GM18861 (cell line): ENCODE measurements around the gene PPM1F.
"Not testable (repeated sequence)": the region's sequence is repeated elsewhere in the genome, so short reads cannot be mapped to it uniquely, and the experiment has no call there.

ENCODE experiments used
- ATAC-seq: cut with Tn5 transposase; IDR thresholded peaks from one replicate; pipeline ENCODE4 v1.9.1; 2021; ENCODE audit not compliant: unreplicated experiment

Gene PPM1F

GRCh38 chr22:21921729-21922128 is 30.9 kb downstream of the PPM1F start:
- no peak for ATAC-seq

DNA sequence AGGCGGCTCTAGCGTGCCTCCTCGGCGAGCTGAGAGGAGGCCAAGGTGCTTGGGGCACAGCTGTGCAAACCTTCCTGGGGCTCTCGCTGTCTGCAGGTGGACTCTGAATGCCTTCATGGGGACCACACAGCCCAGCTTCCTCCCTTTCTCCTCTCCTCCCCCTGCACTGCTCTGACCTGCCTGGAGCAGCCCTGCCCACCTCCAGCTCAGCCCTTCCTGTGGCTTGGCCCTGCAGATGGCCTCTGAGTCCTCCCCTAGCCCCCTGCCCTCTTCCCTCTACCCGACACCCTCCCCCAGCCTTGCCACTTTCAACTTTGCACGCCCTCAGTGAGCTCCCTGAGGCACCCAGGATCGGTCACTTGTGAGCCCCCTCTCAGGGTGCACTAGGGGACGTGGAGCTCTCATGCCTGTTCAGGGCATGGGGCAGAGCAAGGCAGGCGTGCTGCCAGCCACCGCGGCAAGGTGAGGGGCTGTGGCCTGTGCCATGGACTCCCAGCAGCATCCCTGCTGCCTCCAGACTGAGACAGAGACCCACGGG is 31.4 kb downstream of the PPM1F start:
- ATAC-seq: no peak

DNA sequence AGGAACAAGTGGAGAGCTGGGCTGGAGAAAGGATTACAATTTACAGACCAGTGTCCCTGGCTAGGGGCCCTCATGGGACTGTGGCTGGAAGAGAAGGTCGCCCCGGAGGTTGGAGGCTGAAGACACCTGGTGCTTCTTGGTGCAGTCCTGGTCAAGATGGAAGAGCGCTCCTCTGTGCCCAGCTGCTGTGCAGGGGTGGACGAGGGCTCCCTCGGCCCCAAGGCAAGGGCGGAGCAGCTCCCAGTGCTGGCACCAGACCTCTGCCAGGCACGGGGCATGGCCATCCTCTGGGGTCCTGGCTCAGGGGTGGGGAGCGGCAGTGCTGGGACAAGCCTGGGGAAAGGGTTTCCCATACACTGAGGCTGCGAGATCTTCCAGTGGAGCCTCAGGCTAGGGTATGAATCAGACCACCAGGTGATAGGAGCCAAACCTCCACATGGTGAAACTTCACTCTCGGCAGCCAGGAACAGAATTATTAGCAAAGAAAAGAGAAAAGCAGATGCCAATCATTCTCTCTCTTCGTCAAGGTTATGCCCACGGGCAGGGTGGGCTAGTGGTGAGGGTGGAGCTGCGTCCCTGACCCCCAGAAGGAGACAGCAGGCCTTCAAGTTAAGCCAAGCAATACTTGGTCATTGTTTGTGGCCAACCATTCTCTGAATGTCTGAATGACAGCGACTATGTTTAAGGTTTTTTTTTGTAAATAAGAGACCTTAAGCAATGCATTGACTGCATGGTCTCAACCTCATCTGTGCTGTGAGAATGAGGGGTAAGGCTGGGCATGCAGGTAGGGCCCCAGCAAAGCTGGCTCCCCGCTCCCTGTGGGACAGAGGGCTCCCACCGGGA is 32.1 kb downstream of the PPM1F start:
- no peak for ATAC-seq

- no peak for ATAC-seq
These were observed 32.9 kb downstream of the PPM1F start for GRCh38 chr22:21919526-21920307.

DNA sequence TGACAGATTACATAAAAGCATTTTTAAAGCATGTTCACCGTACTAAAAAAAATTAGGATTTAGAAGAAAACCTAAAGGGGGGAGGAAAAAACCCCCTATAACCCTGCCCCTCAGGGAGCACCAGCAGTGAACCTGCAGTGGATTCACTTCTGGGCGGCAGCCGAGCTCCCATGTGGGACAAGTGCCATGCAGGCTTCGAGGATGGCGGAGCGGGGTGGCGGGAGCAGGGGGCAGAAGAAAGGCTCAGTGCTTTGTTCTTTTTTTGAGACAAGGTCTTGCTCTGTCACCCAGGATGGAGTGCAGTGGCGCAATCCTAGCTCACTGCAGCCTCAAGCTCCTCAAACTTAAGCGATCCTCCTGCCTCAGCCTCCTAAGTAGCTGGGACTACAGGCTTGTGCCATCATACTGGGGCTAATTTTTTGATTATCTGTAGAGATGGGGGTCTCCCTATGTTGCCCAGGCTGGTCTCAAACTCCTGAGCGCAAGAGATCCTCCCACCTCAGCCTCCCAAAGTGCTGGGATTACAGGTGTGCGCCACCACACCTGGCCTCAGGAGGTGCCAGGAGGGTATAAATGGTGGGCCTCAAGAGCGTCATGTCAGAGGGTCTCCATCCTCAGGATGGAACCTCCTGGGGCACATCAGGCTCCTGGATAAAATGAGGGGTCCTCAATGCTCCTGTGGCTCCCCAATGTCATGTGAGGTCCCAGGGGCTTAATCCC is 34.0 kb downstream of the PPM1F start:
- no peak for ATAC-seq

GRCh38 chr22:21917959-21918261 is 34.7 kb downstream of the PPM1F start:
- no peak for ATAC-seq

DNA sequence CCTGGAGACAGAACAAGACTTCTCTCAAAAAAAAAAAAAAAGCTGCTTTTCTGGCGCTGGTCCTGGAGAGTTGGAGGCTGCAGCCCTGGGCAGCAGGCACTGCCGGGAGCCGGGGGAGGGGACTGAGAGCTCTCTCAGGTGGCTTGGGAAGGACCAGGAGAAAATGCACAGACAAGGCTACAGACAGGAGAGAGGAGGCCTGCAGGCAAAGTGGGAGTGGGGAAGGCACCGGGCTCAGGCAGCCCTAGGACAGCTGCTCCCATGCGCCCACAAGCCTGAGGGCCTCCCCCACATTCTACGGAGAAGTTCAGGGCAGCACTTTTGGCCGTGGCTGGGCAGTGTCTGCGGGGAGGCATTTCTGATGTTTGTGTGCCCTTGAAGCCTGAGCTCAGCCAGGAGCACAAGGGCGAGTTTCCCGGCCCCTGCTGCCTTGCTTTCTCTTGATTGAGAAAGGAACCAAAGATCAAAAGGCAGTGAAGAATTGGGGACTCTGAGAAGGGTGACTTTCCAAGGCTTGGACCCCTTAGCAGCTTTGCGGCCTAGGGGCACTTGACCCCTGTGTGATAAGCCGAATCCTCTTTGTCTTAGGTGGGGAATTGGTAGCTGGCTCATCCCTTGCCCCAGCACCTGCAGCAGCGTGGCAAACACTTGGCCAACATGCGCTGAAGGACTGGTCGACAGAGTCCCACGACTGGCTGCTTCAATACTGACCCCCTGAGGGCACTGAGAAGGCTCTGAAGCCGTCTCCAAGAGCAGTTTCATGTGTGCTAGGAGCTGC is 35.3 kb downstream of the PPM1F start:
- no peak for ATAC-seq

GRCh38 chr22:21916309-21916918 is 36.2 kb downstream of the PPM1F start:
- ATAC-seq: no peak

- no peak for ATAC-seq
These were observed 36.9 kb downstream of the PPM1F start for GRCh38 chr22:21915624-21916308.

DNA sequence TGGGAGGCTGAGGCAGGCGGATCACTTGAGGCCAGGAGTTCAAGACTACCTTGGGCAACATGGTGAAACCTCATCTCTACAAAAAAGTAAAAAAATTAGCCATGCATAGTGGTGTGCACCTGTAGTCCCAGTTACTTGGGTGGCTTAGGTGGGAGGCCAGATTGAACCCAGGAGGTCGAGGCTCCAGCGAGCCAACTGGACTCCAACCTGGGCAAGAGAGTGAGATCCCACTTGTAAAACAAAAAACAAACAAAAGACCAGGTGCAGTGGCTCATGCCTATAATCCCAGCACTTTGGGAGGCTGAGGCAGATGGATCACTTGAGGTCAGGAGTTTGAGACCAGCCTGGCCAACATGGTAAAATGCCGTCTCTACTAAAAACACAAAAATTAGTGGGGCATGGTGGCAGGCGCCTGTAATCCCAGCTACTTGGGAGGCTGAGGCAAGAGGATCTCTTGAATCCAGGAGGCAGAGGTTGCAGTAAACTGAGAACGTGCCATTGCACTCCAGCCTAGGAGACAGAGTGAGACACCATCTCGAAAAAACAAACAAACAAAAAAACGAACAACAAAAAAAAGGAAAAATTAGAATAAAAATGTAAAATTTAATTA is 38.5 kb downstream of the PPM1F start:
- not testable (repeated sequence) for ATAC-seq

DNA sequence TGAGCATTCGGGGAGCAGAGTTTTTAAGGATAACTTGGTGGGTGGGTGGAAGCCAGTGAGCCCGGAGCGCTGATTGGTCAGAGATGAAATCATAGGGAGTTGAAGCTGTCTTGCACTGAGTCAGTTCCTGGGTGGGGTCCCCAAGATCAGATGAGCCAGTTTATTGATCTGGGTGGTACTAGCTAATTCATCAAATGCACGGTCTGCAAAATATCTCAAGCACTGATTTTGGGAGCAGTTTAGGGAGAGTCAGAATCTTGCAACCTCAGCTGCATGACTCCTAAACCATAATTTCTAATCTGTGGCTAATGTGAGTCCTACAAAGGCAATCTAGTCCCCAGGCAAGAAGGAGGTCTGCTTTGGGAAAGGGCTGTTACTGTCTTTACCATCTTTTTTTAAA is 42.3 kb downstream of the PPM1F start:
- ATAC-seq: not testable (repeated sequence)

DNA sequence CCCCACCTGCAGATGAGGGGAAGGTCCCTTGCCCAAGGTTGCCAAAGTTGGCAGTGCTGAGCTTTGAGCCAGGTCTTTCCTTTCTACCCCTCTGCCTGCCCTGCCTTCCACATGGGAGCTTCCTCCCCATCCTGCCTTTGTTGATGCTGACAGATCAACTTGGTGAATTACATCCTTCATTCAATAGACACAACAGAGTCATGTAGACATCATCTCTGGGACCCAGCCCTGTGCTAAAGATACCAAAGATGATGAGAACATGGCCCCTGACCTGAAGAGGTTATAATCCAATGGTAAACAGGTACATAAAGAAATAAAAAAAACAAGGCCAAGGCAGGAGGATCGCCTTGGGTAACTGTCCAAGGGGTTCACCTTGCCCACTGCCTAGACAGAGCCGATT is 42.8 kb downstream of the PPM1F start:
- ATAC-seq: no peak

- ATAC-seq: no peak
These were observed 44.8 kb downstream of the PPM1F start for GRCh38 chr22:21907638-21908522.

DNA sequence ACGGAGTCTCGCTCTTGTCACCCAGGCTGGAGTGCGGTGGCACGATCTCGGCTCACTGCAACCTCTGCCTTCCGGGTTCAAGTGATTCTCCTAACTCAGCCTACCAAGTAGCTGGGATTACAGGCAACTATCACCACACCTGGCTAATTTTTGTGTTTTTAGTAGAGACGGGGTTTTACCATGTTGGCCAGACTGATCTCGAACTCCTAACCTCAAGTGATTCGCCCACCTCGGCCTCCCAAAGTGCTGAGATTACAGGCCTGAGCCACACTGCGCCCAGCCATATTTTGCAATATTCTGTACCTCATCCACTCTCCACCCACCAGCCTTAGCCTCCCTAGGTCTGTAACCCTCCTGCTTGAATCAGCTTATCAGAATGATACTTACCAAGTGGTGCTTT is 47.4 kb downstream of the PPM1F start:
- ATAC-seq: not testable (repeated sequence)

- ATAC-seq: no peak
These were observed 48.3 kb downstream of the PPM1F start for GRCh38 chr22:21904250-21904789.

DNA sequence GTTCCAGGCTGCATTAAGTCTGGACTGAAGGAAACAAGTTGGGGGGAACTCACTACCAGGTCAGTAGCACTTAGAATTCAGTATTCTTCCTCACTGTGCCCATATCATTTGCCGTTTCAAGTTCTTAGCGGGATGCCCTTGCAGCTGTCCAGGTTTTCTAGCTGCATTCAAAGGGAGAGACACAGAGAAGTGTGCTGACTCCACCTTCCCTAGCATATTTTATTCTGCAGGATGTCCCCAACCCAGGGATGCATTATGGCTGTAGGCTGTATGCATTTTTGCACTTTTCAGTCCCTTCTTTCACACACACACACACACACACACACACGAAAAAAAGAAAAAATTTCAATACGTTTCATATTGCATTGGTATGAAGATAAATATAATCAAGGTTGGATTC is 49.4 kb downstream of the PPM1F start:
- ATAC-seq: no peak

- ATAC-seq: peak; percentile 73
These were observed 50.2 kb downstream of the PPM1F start for GRCh38 chr22:21902296-21903087.
